HG03442 (cell line): ENCODE data around the gene LYPD8.
"Not testable (repeated sequence)": the region's sequence is repeated elsewhere in the genome, so short reads cannot be mapped to it uniquely, and the experiment has no call there.

Experiments
- ATAC-seq: cut with Tn5 transposase; IDR thresholded peaks from one replicate; pipeline ENCODE4 v1.9.1; 2021; ENCODE audit warnings: mild to moderate bottlenecking, moderate library complexity; ENCODE audit not compliant: unreplicated experiment

Gene LYPD8

GRCh38 chr1:248755517-248755916 lies at the start of gene LYPD8:
Gene LYPD8, minus strand, starts transcription at chr1:248755759. Its CDS starts 4,678 bp downstream, at chr1:248751081.
- no peak for ATAC-seq

GRCh38 chr1:248804771-248805681 lies 49.5 kb upstream of the LYPD8 start:
- peak; percentile 88 for ATAC-seq

- not testable (repeated sequence) for ATAC-seq
Measured at GRCh38 chr1:248803501-248803900, 47.9 kb upstream of the LYPD8 start.

- ATAC-seq = no peak
Measured at GRCh38 chr1:248802454-248802853, 46.9 kb upstream of the LYPD8 start.

GRCh38 chr1:248800459-248800858 lies 44.9 kb upstream of the LYPD8 start:
- ATAC-seq = no peak

- ATAC-seq = no peak
Measured at GRCh38 chr1:248798791-248799190, 43.2 kb upstream of the LYPD8 start.

GRCh38 chr1:248794663-248795062 lies 39.1 kb upstream of the LYPD8 start:
- ATAC-seq = not testable (repeated sequence)

- ATAC-seq = peak; percentile 96
Measured at GRCh38 chr1:248793592-248793991, 38.0 kb upstream of the LYPD8 start.

- ATAC-seq = peak; percentile 32
Measured at GRCh38 chr1:248792342-248792741, 36.8 kb upstream of the LYPD8 start.

- ATAC-seq = no peak
Measured at GRCh38 chr1:248791010-248791409, 35.5 kb upstream of the LYPD8 start.

- ATAC-seq = no peak
Measured at GRCh38 chr1:248790456-248790855, 34.9 kb upstream of the LYPD8 start.

GRCh38 chr1:248789337-248789736 lies 33.8 kb upstream of the LYPD8 start:
- ATAC-seq = not testable (repeated sequence)

GRCh38 chr1:248788327-248788726 lies 32.8 kb upstream of the LYPD8 start:
- no peak for ATAC-seq

GRCh38 chr1:248787430-248787829 lies 31.9 kb upstream of the LYPD8 start:
- no peak for ATAC-seq

- peak; percentile 81 for ATAC-seq
Measured at GRCh38 chr1:248786156-248786555, 30.6 kb upstream of the LYPD8 start.

GRCh38 chr1:248783367-248783766 lies 27.8 kb upstream of the LYPD8 start:
- ATAC-seq = no peak

- no peak for ATAC-seq
Measured at GRCh38 chr1:248782416-248783141, 27.0 kb upstream of the LYPD8 start.

GRCh38 chr1:248779350-248779749 lies 23.8 kb upstream of the LYPD8 start:
- no peak for ATAC-seq

- ATAC-seq = no peak
Measured at GRCh38 chr1:248778906-248779305, 23.3 kb upstream of the LYPD8 start.

- ATAC-seq = no peak
Measured at GRCh38 chr1:248776991-248777390, 21.4 kb upstream of the LYPD8 start.

- ATAC-seq = no peak
Measured at GRCh38 chr1:248775441-248775840, 19.9 kb upstream of the LYPD8 start.

- no peak for ATAC-seq
Measured at GRCh38 chr1:248759644-248760043, 4.1 kb upstream of the LYPD8 start.
